Hematopoietic multipotent progenitor cell (in vitro differentiated cells): ENCODE results near the gene METTL9. TPM values are rescaled to one million over a fixed set of nuclear protein-coding genes. Genes with fewer than 3 reads are reported as not detected.
"Not testable (repeated sequence)": the region's sequence is repeated elsewhere in the genome, so short reads cannot be mapped to it uniquely, and the experiment has no call there.

Experiments used
- DNase-seq, 3 donors: peaks; one replicate each; pipeline ENCODE4 v3.0.0-alpha.2; 2011 to 2015; ENCODE audit warnings: low read depth in 2 of 3, low spot score in 2 of 3
- total RNA-seq: library from RNA; depleted of rRNA; stranded (reverse); fragments of >200 nt; gene quantifications from one replicate; pipeline ENCODE4 v1.2.3, GENCODE V29; 2012

METTL9 gene
- total RNA-seq, 1 donor: 125 TPM

GRCh38 chr16:21631376-21631775 lies 32.0 kb downstream of the METTL9 start:
- DNase-seq: not testable (repeated sequence)

- not testable (repeated sequence) for DNase-seq
Measured at GRCh38 chr16:21631951-21632575, 32.7 kb downstream of the METTL9 start.

GRCh38 chr16:21634216-21634615 lies 34.8 kb downstream of the METTL9 start:
- DNase-seq: no peak

GRCh38 chr16:21635694-21636093 lies 36.3 kb downstream of the METTL9 start:
- not testable (repeated sequence) for DNase-seq

GRCh38 chr16:21637032-21637968 lies 37.9 kb downstream of the METTL9 start:
- DNase-seq: no peak

GRCh38 chr16:21638573-21638975 lies 39.2 kb downstream of the METTL9 start:
- DNase-seq: no peak

- no peak for DNase-seq
Measured at GRCh38 chr16:21639493-21639892, 40.1 kb downstream of the METTL9 start.

GRCh38 chr16:21641916-21642315 lies 42.5 kb downstream of the METTL9 start:
- no peak for DNase-seq

GRCh38 chr16:21642861-21643260 lies 43.5 kb downstream of the METTL9 start:
- no peak for DNase-seq

GRCh38 chr16:21643785-21644184 lies 44.4 kb downstream of the METTL9 start:
- no peak for DNase-seq

GRCh38 chr16:21644674-21645073 lies 45.3 kb downstream of the METTL9 start:
- no peak for DNase-seq

- peak in 2 of 3 donors; percentile 33 to 64 for DNase-seq
Measured at GRCh38 chr16:21645261-21645721, 45.9 kb downstream of the METTL9 start.

GRCh38 chr16:21646091-21646490 lies 46.7 kb downstream of the METTL9 start:
- no peak for DNase-seq

GRCh38 chr16:21646721-21647561 lies 47.6 kb downstream of the METTL9 start:
- DNase-seq: peak in 1 of 3 donors; percentile 43

GRCh38 chr16:21647562-21648164 lies 48.3 kb downstream of the METTL9 start:
- DNase-seq: no peak

GRCh38 chr16:21649826-21650406 lies 50.5 kb downstream of the METTL9 start:
- not testable (repeated sequence) for DNase-seq

GRCh38 chr16:21650521-21650920 lies 51.1 kb downstream of the METTL9 start:
- peak in 2 of 3 donors; percentile 49 to 66 for DNase-seq

GRCh38 chr16:21651515-21651914 lies 52.1 kb downstream of the METTL9 start:
- no peak for DNase-seq

- DNase-seq: no peak
Measured at GRCh38 chr16:21652453-21652852, 53.1 kb downstream of the METTL9 start, which contains the start of gene IGSF6. Gene IGSF6 (minus strand): TSS chr16:21652608. CDS start chr16:21652598, 10 bp downstream.

GRCh38 chr16:21653571-21653970 lies 54.2 kb downstream of the METTL9 start:
- no peak for DNase-seq
